Measurements from ENCODE around the gene ACVR2B.

Gene ACVR2B

GRCh38 chr3:38533285-38533976 is 79.7 kb downstream of the ACVR2B start:
- DNase-seq (ENCODE audit: low spot score), result no peak

GRCh38 chr3:38534180-38534579 is 80.5 kb downstream of the ACVR2B start:
- no peak for DNase-seq (ENCODE audit: low spot score)

- DNase-seq (ENCODE audit: low spot score), result no peak
Observed at GRCh38 chr3:38534604-38535003, 80.9 kb downstream of the ACVR2B start.

GRCh38 chr3:38536671-38537070 is 83.0 kb downstream of the ACVR2B start:
- no peak for DNase-seq (ENCODE audit: low spot score)

- no peak for DNase-seq (ENCODE audit: low spot score)
Observed at GRCh38 chr3:38538773-38539353, 85.2 kb downstream of the ACVR2B start.

- no peak for DNase-seq (ENCODE audit: low spot score)
Observed at GRCh38 chr3:38541806-38542205, 88.1 kb downstream of the ACVR2B start.
